SK-N-SH (cell line): Measurements from ENCODE around the gene NBEA. TPM values are rescaled to one million over a fixed set of nuclear protein-coding genes. Genes with fewer than 3 reads are reported as not detected.

Source experiments
- CTCF ChIA-PET: fragments of 300-600, 350-600 bp; formaldehyde crosslinking; extraction: SDS; loops from one replicate; lab custom pipeline; 2021; lab: Yijun Ruan, JAX
- POLR2A ChIA-PET: fragments of 350-600 bp; sonication (Branson Sonifier 250); formaldehyde crosslinking; extraction: SDS; loops from one replicate; lab custom pipeline; 2020; ENCODE audit warnings: antibody characterized with exemption, inconsistent platforms; lab: Yijun Ruan, JAX
- DNase-seq: peaks from one replicate; pipeline ENCODE4 v3.0.0; 2012
- H2AFZ ChIP-seq: fragments of 200-600 bp; sonication (generic); 2 replicates; pipeline ENCODE4 v1.8.1; 2016; ENCODE audit warnings: antibody characterized with exemption, mild to moderate bottlenecking, low read depth
- H3F3A ChIP-seq: fragments of 200-600 bp; sonication (generic); replicated peaks from 2 replicates; pipeline ENCODE3; 2016; ENCODE audit warnings: antibody characterized with exemption, mild to moderate bottlenecking; ENCODE audit not compliant: insufficient read depth
- H3K27ac ChIP-seq, 2 experiments: fragments of 200-500 bp in 1 of 2; fragments of 200-600 bp in 1 of 2; sonication (Bioruptor generic) in 1 of 2; sonication (generic), shearing (Covaris generic) in 1 of 2; 2 replicates each; pipeline versions ENCODE4 v1.5.1 to v1.6.1; 2014 to 2016; ENCODE audit warnings: low read depth in 2 of 2, inconsistent platforms in 1 of 2, low read length in 1 of 2, mild to moderate bottlenecking in 1 of 2, mixed read lengths in 1 of 2
- H3K27me3 ChIP-seq: fragments of 200-600 bp; sonication (generic), shearing (Covaris generic); 2 replicates; pipeline ENCODE4 v1.6.1; 2016; ENCODE audit warnings: mixed run types; ENCODE audit not compliant: insufficient read depth
- H3K36me3 ChIP-seq, 2 experiments: fragments of 200-500 bp in 1 of 2; fragments of 200-600 bp in 1 of 2; sonication (Bioruptor generic) in 1 of 2; sonication (generic) in 1 of 2; replicated peaks in 1 of 2; 2 replicates each; pipeline versions ENCODE3 to v1.5.1; 2014 to 2016; ENCODE audit warnings: low read length in 1 of 2, mild to moderate bottlenecking in 1 of 2; ENCODE audit not compliant: insufficient read depth in 2 of 2, control insufficient read depth in 1 of 2
- H3K4me1 ChIP-seq, 2 experiments: fragments of 200-500 bp in 1 of 2; fragments of 200-600 bp in 1 of 2; sonication (Bioruptor generic) in 1 of 2; sonication (generic), shearing (Covaris generic) in 1 of 2; 2 replicates each; pipeline versions ENCODE4 v1.5.1 to v1.6.1; 2014 to 2016; ENCODE audit warnings: low read depth in 1 of 2, low read length in 1 of 2, mixed run types in 1 of 2; ENCODE audit not compliant: insufficient read depth in 2 of 2, control insufficient read depth in 1 of 2
- H3K4me2 ChIP-seq: fragments of 200-600 bp; sonication (generic), shearing (Covaris generic); 2 replicates; pipeline ENCODE4 v1.6.1; 2017; ENCODE audit warnings: mixed run types
- H3K4me3 ChIP-seq, 2 experiments: fragments of 200-500 bp in 1 of 2; fragments of 200-600 bp in 1 of 2; sonication (Bioruptor generic) in 1 of 2; sonication (generic), shearing (Covaris generic) in 1 of 2; 2 replicates each; pipeline versions ENCODE4 v1.5.1 to v1.8.1; 2014 to 2016; ENCODE audit warnings: low read depth in 2 of 2, inconsistent platforms in 1 of 2, low read length in 1 of 2, mild to moderate bottlenecking in 1 of 2, mixed read lengths in 1 of 2, moderate library complexity in 1 of 2
- H3K79me2 ChIP-seq: fragments of 200-600 bp; sonication (generic); 2 replicates; pipeline ENCODE4 v1.8.1; 2017; ENCODE audit warnings: mild to moderate bottlenecking; ENCODE audit not compliant: insufficient read depth
- H3K9ac ChIP-seq: fragments of 200-600 bp; sonication (generic); 2 replicates; pipeline ENCODE4 v1.6.1; 2017; ENCODE audit warnings: mixed run types
- H3K9me2 ChIP-seq: fragments of 200-600 bp; sonication (generic); 2 replicates; pipeline ENCODE4 v1.6.1; 2017; ENCODE audit warnings: mixed run types
- H3K9me3 ChIP-seq: fragments of 200-600 bp; sonication (generic); 2 replicates; pipeline ENCODE4 v1.6.1; 2017; ENCODE audit warnings: mixed run types, mild to moderate bottlenecking, moderate library complexity
- H4K20me1 ChIP-seq: fragments of 200-600 bp; sonication (generic); 2 replicates; pipeline ENCODE4 v1.6.1; 2017; ENCODE audit warnings: mild to moderate bottlenecking, mixed run types; ENCODE audit not compliant: insufficient read depth
- CHD2 ChIP-seq: fragments of 150-350 bp; IDR thresholded peaks from 2 replicates; pipeline ENCODE4 v1.6.1; 2018; ENCODE audit warnings: low read length; ENCODE audit not compliant: partially characterized antibody
- EZH2phosphoT487 ChIP-seq: fragments of 200-600 bp; sonication (generic); IDR thresholded peaks from 2 replicates; pipeline ENCODE4 v1.6.1; 2017; ENCODE audit warnings: low read depth, mixed run types, mild to moderate bottlenecking, antibody characterized with exemption, moderate library complexity, borderline replicate concordance
- GATA2 ChIP-seq: sonication (generic); formaldehyde crosslinking; IDR thresholded peaks from 2 replicates; pipeline ENCODE4 v1.5.0; 2020; ENCODE audit warnings: mild to moderate bottlenecking, missing genetic modification reagents
- JUND ChIP-seq: IDR thresholded peaks from 2 replicates; pipeline ENCODE4 v1.4.0; 2012
- POLR2AphosphoS5 ChIP-seq: IDR thresholded peaks from 2 replicates; pipeline ENCODE4 v1.6.1; 2012; ENCODE audit warnings: low read depth, low read length
- RAD21 ChIP-seq: IDR thresholded peaks from 2 replicates; pipeline ENCODE4 v1.6.1; 2012; ENCODE audit warnings: mild to moderate bottlenecking, low read length
- RCOR1 ChIP-seq: fragments of 150-350 bp; IDR thresholded peaks from 2 replicates; pipeline ENCODE4 v1.6.1; 2017; ENCODE audit warnings: antibody characterized with exemption, low read length
- RXRA ChIP-seq: IDR thresholded peaks from 2 replicates; pipeline ENCODE4 v1.4.0; 2012; ENCODE audit warnings: low read depth, mild to moderate bottlenecking, borderline replicate concordance
- SIN3A ChIP-seq: IDR thresholded peaks from 2 replicates; pipeline ENCODE4 v1.6.1; 2012; ENCODE audit warnings: low read depth, mild to moderate bottlenecking, low read length, moderate library complexity, borderline replicate concordance
- TAF1 ChIP-seq: IDR thresholded peaks from 2 replicates; pipeline ENCODE4 v1.6.1; 2012; ENCODE audit warnings: low read depth, mild to moderate bottlenecking, low read length, moderate library complexity, borderline replicate concordance
- TEAD4 ChIP-seq: IDR thresholded peaks from 2 replicates; pipeline ENCODE4 v1.4.0; 2012; ENCODE audit warnings: mild to moderate bottlenecking, borderline replicate concordance; ENCODE audit not compliant: insufficient read depth
- WGBS: methylation state at CpG from one replicate; pipeline ENCODE4 v1.1.6; 2017; ENCODE audit warnings: low lambda C conversion rate; 5-methylcytosine and 5-hydroxymethylcytosine counted together
- polyA plus RNA-seq, 3 experiments: library from polyadenylated mRNA; depleted of rRNA; stranded (reverse); fragments of >200 nt; gene quantifications; 2 replicates each; pipeline ENCODE4 v1.2.3, GENCODE V29; 2012
- TF ChIP-seq, protein P1 (sequence below): IDR thresholded peaks from 2 replicates; pipeline ENCODE4; 2012

The NBEA gene
- polyA plus RNA-seq, 1 of the 3 experiments (the other 2 are of a cell fraction), result 12.3 TPM

DNA sequence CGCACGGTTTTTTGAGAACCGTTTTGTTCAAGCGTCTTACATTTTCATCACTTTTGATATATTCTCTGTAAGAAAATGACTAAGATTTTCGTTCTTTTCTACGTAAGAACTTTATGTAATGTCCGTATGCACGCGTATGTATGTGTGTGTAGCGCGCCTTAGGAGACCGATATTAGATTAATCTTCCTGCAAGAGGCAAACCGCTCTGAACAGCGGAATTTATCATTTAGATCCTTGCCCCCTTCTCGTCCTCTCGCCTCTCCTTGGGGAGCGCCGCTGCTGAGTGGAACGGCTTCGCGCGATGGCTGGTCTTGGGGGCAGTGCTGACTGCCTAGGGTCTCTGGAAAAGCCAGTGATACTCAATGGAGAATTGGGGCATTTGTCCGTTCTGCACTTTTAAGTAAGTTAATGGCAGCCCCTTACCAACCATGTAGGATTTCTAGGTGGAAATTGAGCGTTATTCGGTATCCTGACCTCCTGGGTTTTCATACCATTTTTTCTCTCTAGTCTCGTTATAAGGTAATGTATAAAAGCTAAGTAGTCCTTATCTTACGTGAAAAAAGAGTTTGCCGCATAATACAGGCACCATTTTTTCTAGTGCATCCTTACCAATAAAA is 529.7 kb downstream of the NBEA start:
- POLR2A ChIA-PET, result interaction anchor here (0.8 to 1.6 kb wide), 4 partner anchors 11 to 482 kb away, joined by 3 to 8 read pairs (median 4); no protein-coding TSS in a partner anchor

DNA sequence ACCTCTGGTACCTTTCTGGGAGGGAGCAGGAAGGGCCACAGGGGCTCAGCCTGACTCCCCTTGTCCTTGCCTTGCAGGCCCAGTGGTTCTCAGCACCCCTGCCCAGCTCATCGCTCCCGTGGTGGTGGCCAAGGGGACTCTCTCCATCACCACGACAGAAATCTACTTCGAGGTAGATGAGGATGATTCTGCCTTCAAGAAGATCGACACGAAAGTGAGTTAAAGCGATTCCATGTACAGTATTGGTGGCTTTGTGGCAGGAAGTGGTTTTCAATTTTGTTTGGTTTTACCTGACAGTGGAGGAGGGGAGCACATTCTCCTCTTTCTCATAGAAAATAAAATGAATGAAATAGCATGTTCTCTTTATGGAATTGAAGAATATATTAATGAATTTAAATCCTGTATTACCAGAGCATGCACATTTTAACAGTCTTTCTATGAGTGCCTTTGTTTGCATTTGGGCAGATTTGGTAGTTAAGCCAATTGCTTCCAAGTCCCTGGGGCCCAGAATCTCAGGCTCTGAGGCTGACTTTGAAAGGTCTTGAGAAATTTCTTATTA is 530.3 kb downstream of the NBEA start:
- peak overlapping the region; percentile 64 to 82 for H3K4me3 ChIP-seq
- no peak overlapping the region for H2AFZ ChIP-seq
- peaks cover 3 to 9% of the 10 kb centered on the region in 2 experiments for H3K4me1 ChIP-seq
- H3K79me2 ChIP-seq, result peaks cover 89% of the 10 kb centered on the region
- 19% methylated on average over 7 of the region's 7 CpGs for WGBS
- H3K9ac ChIP-seq, result peak overlapping the region; percentile 89
- ChIA-PET POLR2A (interaction anchor here (0.8 to 1.6 kb wide), 5 partner anchors 10 to 482 kb away, joined by 3 to 8 read pairs (median 4); no protein-coding TSS in a partner anchor), CTCF (interaction anchor here (1.5 to 2.8 kb wide), 3 partner anchors 9 to 317 kb away, joined by 3 to 9 read pairs (median 6); no protein-coding TSS in a partner anchor)
- H3F3A ChIP-seq, result peaks cover 51% of the 10 kb centered on the region
- peaks cover 25 to 28% of the 10 kb centered on the region in 2 experiments for H3K36me3 ChIP-seq
- no peaks in the 10 kb centered on the region; the same call in 1 of the 2 replicates for H4K20me1 ChIP-seq
- H3K27me3 ChIP-seq, result no peaks in the 10 kb centered on the region
- peak; percentile 52 for DNase-seq
- peak overlapping the region; percentile 93 to 99 for H3K27ac ChIP-seq
- TF ChIP-seq RCOR1 (no peak), RAD21 (peak; percentile 15; the same call in 1 of the 2 replicates), CHD2 (peak; percentile 38), TAF1 (peak; percentile 8; the same call in 1 of the 2 replicates), SIN3A (no peak), JUND (no peak), POLR2AphosphoS5 (peak; percentile 74), TEAD4 (peak; percentile 3; the same call in 1 of the 2 replicates)
- TF ChIP-seq, protein P1, sequence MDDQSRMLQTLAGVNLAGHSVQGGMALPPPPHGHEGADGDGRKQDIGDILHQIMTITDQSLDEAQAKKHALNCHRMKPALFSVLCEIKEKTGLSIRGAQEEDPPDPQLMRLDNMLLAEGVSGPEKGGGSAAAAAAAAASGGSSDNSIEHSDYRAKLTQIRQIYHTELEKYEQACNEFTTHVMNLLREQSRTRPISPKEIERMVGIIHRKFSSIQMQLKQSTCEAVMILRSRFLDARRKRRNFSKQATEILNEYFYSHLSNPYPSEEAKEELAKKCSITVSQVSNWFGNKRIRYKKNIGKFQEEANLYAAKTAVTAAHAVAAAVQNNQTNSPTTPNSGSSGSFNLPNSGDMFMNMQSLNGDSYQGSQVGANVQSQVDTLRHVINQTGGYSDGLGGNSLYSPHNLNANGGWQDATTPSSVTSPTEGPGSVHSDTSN, result peak; percentile 37; the same call in 1 of the 2 replicates
- peak overlapping the region; percentile 82 for H3K4me2 ChIP-seq
- no peaks in the 10 kb centered on the region for H3K9me2 ChIP-seq
- H3K9me3 ChIP-seq, result no peaks in the 10 kb centered on the region; the same call in 1 of the 2 replicates

More for the DNA sequence above, 529.7 kb downstream of the NBEA start:
- Histone ChIP-seq H3K27me3 (no peaks in the 10 kb centered on the region), H3K9me2 (no peaks in the 10 kb centered on the region), H3K9ac (peak overlapping the region; percentile 89), H3K9me3 (no peaks in the 10 kb centered on the region; the same call in 1 of the 2 replicates), H3F3A (peaks cover 52% of the 10 kb centered on the region), H3K4me1 (peaks cover 3 to 9% of the 10 kb centered on the region in 2 experiments), H4K20me1 (no peaks in the 10 kb centered on the region; the same call in 1 of the 2 replicates), H3K27ac (peak overlapping the region; percentile 93 to 99), H3K36me3 (peaks cover 25 to 28% of the 10 kb centered on the region in 2 experiments), H2AFZ (no peak overlapping the region), H3K79me2 (peaks cover 83% of the 10 kb centered on the region), H3K4me3 (peak overlapping the region; percentile 64 to 82), H3K4me2 (peak overlapping the region; percentile 82)
- no peak for DNase-seq
- TF ChIP-seq GATA2 (CRISPR knock-in tag) (0 out of 2 replicates have a peak, but pooled peaks have one; percentile 7), EZH2phosphoT487 (0 out of 2 replicates have a peak, but pooled peaks have one; percentile 17), RXRA (no peak), CHD2 (peak; percentile 1), TAF1 (peak; percentile 23; the same call in 1 of the 2 replicates)
- CTCF ChIA-PET, result interaction anchor here (1.0 to 2.8 kb wide), 3 partner anchors 10 to 318 kb away, joined by 3 to 9 read pairs (median 3); no protein-coding TSS in a partner anchor
- 8% methylated on average over 28 of the region's 28 CpGs for WGBS
